Nephron progenitor cell (in vitro differentiated cells): ENCODE data around the gene ZNF577.

ENCODE experiments used
- DNase-seq: peaks from one replicate; pipeline ENCODE4 v3.0.0; 2021
- H3K27ac Mint-ChIP-seq: 2 replicates; pipeline ENCODE4 v1.8.0; 2021; ENCODE audit warnings: mild to moderate bottlenecking, moderate library complexity, mixed read lengths
- H3K27me3 Mint-ChIP-seq: 2 replicates; pipeline ENCODE4 v1.8.0; 2021; ENCODE audit warnings: mild to moderate bottlenecking, low read depth, mixed read lengths; ENCODE audit not compliant: poor library complexity
- H3K36me3 Mint-ChIP-seq: 2 replicates; pipeline ENCODE4 v1.8.0; 2021; ENCODE audit warnings: low read depth, mixed read lengths
- H3K4me1 Mint-ChIP-seq: 2 replicates; pipeline ENCODE4 v1.8.0; 2021; ENCODE audit warnings: mixed read lengths
- H3K4me3 Mint-ChIP-seq: 2 replicates; pipeline ENCODE4 v1.8.0; 2021; ENCODE audit warnings: mild to moderate bottlenecking, moderate library complexity, mixed read lengths
- H3K9me3 Mint-ChIP-seq: 2 replicates; pipeline ENCODE4 v1.8.0; 2021; ENCODE audit warnings: mild to moderate bottlenecking, moderate library complexity, mixed read lengths
- TF ChIP-seq, protein P1 (sequence below): fragments of 200-600 bp; sonication (generic); IDR thresholded peaks from 2 replicates; pipeline ENCODE4 v1.5.0; 2021; ENCODE audit warnings: antibody characterized with exemption

ZNF577 gene

GRCh38 chr19:51830274-51830673 lies 57.5 kb downstream of the ZNF577 start:
- TF ChIP-seq, protein P1, sequence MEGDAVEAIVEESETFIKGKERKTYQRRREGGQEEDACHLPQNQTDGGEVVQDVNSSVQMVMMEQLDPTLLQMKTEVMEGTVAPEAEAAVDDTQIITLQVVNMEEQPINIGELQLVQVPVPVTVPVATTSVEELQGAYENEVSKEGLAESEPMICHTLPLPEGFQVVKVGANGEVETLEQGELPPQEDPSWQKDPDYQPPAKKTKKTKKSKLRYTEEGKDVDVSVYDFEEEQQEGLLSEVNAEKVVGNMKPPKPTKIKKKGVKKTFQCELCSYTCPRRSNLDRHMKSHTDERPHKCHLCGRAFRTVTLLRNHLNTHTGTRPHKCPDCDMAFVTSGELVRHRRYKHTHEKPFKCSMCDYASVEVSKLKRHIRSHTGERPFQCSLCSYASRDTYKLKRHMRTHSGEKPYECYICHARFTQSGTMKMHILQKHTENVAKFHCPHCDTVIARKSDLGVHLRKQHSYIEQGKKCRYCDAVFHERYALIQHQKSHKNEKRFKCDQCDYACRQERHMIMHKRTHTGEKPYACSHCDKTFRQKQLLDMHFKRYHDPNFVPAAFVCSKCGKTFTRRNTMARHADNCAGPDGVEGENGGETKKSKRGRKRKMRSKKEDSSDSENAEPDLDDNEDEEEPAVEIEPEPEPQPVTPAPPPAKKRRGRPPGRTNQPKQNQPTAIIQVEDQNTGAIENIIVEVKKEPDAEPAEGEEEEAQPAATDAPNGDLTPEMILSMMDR, result no peak
- Mint-ChIP-seq H3K9me3 (peaks cover 78% of the 10 kb centered on the region), H3K36me3 (no peaks in the 10 kb centered on the region), H3K4me3 (no peak overlapping the region), H3K27me3 (no peaks in the 10 kb centered on the region), H3K27ac (no peak overlapping the region), H3K4me1 (no peaks in the 10 kb centered on the region)
- DNase-seq, result no peak

DNA sequence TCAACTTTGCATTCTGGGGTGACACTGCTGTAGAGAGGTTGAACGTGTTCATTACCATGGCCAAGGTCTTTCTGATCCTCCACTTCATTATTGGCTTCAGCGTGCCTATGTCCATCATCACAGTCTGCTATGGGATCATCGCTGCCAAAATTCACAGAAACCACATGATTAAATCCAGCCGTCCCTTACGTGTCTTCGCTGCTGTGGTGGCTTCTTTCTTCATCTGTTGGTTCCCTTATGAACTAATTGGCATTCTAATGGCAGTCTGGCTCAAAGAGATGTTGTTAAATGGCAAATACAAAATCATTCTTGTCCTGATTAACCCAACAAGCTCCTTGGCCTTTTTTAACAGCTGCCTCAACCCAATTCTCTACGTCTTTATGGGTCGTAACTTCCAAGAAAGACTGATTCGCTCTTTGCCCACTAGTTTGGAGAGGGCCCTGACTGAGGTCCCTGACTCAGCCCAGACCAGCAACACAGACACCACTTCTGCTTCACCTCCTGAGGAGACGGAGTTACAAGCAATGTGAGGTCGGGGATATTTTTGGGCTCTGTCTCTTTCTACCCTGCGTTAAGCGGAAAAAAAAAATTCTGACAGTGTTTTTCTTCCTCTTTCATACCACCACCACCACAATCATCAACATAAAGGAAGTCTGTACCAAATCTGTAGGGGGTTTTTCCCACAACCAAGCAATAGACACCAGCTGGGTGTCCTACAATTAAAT lies 63.3 kb downstream of the ZNF577 start:
- Mint-ChIP-seq H3K27ac (no peak overlapping the region), H3K4me3 (no peak overlapping the region), H3K36me3 (no peaks in the 10 kb centered on the region), H3K9me3 (peaks cover 92% of the 10 kb centered on the region), H3K4me1 (no peaks in the 10 kb centered on the region), H3K27me3 (peaks cover 5% of the 10 kb centered on the region)
- DNase-seq, result no peak
- TF ChIP-seq, protein P1, result no peak

GRCh38 chr19:51822946-51823345 lies 64.8 kb downstream of the ZNF577 start:
- H3K4me3 Mint-ChIP-seq, result no peak overlapping the region
- no peak overlapping the region for H3K27ac Mint-ChIP-seq
- peaks cover 85% of the 10 kb centered on the region for H3K9me3 Mint-ChIP-seq
- no peak for DNase-seq
- TF ChIP-seq, protein P1, result no peak
- no peaks in the 10 kb centered on the region for H3K4me1 Mint-ChIP-seq
- H3K36me3 Mint-ChIP-seq, result no peaks in the 10 kb centered on the region
- H3K27me3 Mint-ChIP-seq, result peaks cover 5% of the 10 kb centered on the region

- Mint-ChIP-seq H3K4me3 (no peak overlapping the region), H3K4me1 (no peaks in the 10 kb centered on the region), H3K27ac (no peak overlapping the region), H3K9me3 (peaks cover 84% of the 10 kb centered on the region), H3K36me3 (no peaks in the 10 kb centered on the region), H3K27me3 (peaks cover 5% of the 10 kb centered on the region)
- TF ChIP-seq, protein P1, result no peak
- no peak for DNase-seq
Observed at GRCh38 chr19:51822325-51822724, 65.4 kb downstream of the ZNF577 start.

DNA sequence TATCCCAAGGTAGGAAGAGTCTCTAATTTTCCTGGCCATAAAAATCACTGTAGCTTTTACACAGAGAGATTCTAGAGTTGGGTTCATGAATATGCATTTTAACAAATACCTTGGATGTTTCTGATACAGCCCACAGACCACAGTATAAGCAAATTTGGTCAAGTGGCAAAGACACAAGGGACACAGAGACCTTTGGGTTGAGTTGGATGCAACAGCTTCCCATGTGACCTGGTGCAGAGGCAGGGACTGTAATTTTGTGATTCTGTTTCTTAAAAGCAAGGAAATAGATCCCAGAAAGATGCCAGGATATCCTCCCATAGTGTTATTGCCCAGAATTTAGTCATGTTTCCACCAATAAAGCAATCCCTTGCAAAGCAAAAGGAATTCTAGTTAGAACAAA lies 65.8 kb downstream of the ZNF577 start:
- DNase-seq, result no peak
- H3K4me3 Mint-ChIP-seq, result no peak overlapping the region
- TF ChIP-seq, protein P1, result no peak
- H3K4me1 Mint-ChIP-seq, result no peaks in the 10 kb centered on the region
- peaks cover 5% of the 10 kb centered on the region for H3K27me3 Mint-ChIP-seq
- H3K36me3 Mint-ChIP-seq, result no peaks in the 10 kb centered on the region
- no peak overlapping the region for H3K27ac Mint-ChIP-seq
- peaks cover 84% of the 10 kb centered on the region for H3K9me3 Mint-ChIP-seq

DNA sequence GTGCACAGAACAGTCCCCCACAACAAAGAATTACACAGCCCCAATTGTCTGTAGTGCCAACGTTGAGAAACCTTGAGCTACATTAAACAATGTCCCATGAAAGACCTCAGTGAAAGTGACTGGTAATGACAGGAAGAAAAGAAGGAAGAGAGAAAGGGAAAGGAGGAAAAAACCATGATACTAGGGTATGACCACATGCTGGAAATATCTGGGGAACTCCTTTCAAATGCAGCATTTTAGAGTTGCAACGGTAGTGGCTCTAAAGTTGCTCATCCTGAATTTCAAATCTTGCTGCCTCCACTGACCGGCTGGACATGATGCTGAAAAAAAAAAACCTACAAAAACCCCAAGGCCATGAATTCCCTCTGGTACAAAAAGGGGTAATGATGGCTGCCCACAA lies 66.3 kb downstream of the ZNF577 start:
- H3K9me3 Mint-ChIP-seq, result peaks cover 84% of the 10 kb centered on the region
- TF ChIP-seq, protein P1, result no peak
- H3K27me3 Mint-ChIP-seq, result peaks cover 5% of the 10 kb centered on the region
- no peak overlapping the region for H3K4me3 Mint-ChIP-seq
- no peak overlapping the region for H3K27ac Mint-ChIP-seq
- H3K4me1 Mint-ChIP-seq, result no peaks in the 10 kb centered on the region
- DNase-seq, result no peak
- H3K36me3 Mint-ChIP-seq, result no peaks in the 10 kb centered on the region
